Measurements from ENCODE around the gene TACR1. TPM values are rescaled to one million over a fixed set of nuclear protein-coding genes. Genes with fewer than 3 reads are reported as not detected.

The TACR1 gene
- total and polyA plus RNA-seq, 2 experiments from 2014 or later, result 3.5 to 7.3 TPM

- TF ChIP-seq JUNB (IDR thresholded peaks at IDR 0.05; ENCODE audit: unreplicated experiment) (no peak), ETS1 (IDR thresholded peaks at IDR 0.05) (no peak), STAT1 (IDR thresholded peaks at IDR 0.05; ENCODE audit: unreplicated experiment) (no peak)
Observed at GRCh38 chr2:75246441-75247167, 47.3 kb upstream of the TACR1 start (continued).

- Histone ChIP-seq H3K79me2 (replicated peaks; ENCODE audit: insufficient read depth) (no peaks in the 10 kb centered on the region), H3F3A (replicated peaks; ENCODE audit: low read depth) (no peaks in the 10 kb centered on the region), H3K4me1 (ENCODE audit: insufficient read depth) (no peaks in the 10 kb centered on the region), H3K4me3 (no peak overlapping the region), H3K27ac (ENCODE audit: low read depth) (no peak overlapping the region; the same call in 1 of the 2 replicates), H3K9me2 (ENCODE audit: insufficient read depth) (no peaks in the 10 kb centered on the region), H3K27me3 (ENCODE audit: insufficient read depth) (no peaks in the 10 kb centered on the region), H2AFZ (no peak overlapping the region), H3K36me3 (ENCODE audit: insufficient read depth) (no peaks in the 10 kb centered on the region; the same call in 1 of the 2 replicates), H4K20me1 (replicated peaks; ENCODE audit: insufficient read depth) (no peaks in the 10 kb centered on the region), H3K4me2 (no peak overlapping the region)
- DNase-seq (ENCODE audit: low spot score) (no peak), ATAC-seq (no peak)
- H3K9me3 Mint-ChIP-seq, result peaks cover 28% of the 10 kb centered on the region
- peaks cover 11% of the 10 kb centered on the region for H3K27me3 Mint-ChIP-seq (ENCODE audit: insufficient read depth, low read depth, poor library complexity)
- H3K4me3 Mint-ChIP-seq, result no peak overlapping the region
- peaks cover 28% of the 10 kb centered on the region for H3K36me3 Mint-ChIP-seq (ENCODE audit: low read depth)
- H3K4me1 Mint-ChIP-seq, result no peaks in the 10 kb centered on the region
- no peak overlapping the region for H3K27ac Mint-ChIP-seq
- TF ChIP-seq, protein P1, sequence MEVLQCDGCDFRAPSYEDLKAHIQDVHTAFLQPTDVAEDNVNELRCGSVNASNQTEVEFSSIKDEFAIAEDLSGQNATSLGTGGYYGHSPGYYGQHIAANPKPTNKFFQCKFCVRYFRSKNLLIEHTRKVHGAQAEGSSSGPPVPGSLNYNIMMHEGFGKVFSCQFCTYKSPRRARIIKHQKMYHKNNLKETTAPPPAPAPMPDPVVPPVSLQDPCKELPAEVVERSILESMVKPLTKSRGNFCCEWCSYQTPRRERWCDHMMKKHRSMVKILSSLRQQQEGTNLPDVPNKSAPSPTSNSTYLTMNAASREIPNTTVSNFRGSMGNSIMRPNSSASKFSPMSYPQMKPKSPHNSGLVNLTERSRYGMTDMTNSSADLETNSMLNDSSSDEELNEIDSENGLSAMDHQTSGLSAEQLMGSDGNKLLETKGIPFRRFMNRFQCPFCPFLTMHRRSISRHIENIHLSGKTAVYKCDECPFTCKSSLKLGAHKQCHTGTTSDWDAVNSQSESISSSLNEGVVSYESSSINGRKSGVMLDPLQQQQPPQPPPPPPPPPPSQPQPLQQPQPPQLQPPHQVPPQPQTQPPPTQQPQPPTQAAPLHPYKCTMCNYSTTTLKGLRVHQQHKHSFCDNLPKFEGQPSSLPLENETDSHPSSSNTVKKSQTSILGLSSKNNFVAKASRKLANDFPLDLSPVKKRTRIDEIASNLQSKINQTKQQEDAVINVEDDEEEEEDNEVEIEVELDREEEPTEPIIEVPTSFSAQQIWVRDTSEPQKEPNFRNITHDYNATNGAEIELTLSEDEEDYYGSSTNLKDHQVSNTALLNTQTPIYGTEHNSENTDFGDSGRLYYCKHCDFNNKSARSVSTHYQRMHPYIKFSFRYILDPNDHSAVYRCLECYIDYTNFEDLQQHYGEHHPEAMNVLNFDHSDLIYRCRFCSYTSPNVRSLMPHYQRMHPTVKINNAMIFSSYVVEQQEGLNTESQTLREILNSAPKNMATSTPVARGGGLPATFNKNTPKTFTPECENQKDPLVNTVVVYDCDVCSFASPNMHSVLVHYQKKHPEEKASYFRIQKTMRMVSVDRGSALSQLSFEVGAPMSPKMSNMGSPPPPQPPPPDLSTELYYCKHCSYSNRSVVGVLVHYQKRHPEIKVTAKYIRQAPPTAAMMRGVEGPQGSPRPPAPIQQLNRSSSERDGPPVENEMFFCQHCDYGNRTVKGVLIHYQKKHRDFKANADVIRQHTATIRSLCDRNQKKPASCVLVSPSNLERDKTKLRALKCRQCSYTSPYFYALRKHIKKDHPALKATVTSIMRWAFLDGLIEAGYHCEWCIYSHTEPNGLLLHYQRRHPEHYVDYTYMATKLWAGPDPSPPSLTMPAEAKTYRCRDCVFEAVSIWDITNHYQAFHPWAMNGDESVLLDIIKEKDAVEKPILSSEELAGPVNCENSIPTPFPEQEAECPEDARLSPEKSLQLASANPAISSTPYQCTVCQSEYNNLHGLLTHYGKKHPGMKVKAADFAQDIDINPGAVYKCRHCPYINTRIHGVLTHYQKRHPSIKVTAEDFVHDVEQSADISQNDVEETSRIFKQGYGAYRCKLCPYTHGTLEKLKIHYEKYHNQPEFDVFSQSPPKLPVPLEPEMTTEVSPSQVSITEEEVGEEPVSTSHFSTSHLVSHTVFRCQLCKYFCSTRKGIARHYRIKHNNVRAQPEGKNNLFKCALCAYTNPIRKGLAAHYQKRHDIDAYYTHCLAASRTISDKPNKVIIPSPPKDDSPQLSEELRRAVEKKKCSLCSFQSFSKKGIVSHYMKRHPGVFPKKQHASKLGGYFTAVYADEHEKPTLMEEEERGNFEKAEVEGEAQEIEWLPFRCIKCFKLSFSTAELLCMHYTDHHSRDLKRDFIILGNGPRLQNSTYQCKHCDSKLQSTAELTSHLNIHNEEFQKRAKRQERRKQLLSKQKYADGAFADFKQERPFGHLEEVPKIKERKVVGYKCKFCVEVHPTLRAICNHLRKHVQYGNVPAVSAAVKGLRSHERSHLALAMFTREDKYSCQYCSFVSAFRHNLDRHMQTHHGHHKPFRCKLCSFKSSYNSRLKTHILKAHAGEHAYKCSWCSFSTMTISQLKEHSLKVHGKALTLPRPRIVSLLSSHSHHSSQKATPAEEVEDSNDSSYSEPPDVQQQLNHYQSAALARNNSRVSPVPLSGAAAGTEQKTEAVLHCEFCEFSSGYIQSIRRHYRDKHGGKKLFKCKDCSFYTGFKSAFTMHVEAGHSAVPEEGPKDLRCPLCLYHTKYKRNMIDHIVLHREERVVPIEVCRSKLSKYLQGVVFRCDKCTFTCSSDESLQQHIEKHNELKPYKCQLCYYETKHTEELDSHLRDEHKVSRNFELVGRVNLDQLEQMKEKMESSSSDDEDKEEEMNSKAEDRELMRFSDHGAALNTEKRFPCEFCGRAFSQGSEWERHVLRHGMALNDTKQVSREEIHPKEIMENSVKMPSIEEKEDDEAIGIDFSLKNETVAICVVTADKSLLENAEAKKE (CRISPR knock-in tag; IDR thresholded peaks at IDR 0.05), result no peak
- TF ChIP-seq JUNB (IDR thresholded peaks at IDR 0.05; ENCODE audit: unreplicated experiment), result no peak
- TF ChIP-seq ETS1 (IDR thresholded peaks at IDR 0.05), result no peak
- TF ChIP-seq CREB1 (CRISPR knock-in tag; IDR thresholded peaks at IDR 0.05; ENCODE audit: low read depth), result no peak
- TF ChIP-seq EZH2phosphoT487 (IDR thresholded peaks at IDR 0.05; ENCODE audit: unreplicated experiment), result no peak
- TF ChIP-seq STAT1 (IDR thresholded peaks at IDR 0.05; ENCODE audit: unreplicated experiment), result no peak
- no peak for TF ChIP-seq POLR2AphosphoS5 (IDR thresholded peaks at IDR 0.05; ENCODE audit: low read depth)
- TF ChIP-seq, protein P2, sequence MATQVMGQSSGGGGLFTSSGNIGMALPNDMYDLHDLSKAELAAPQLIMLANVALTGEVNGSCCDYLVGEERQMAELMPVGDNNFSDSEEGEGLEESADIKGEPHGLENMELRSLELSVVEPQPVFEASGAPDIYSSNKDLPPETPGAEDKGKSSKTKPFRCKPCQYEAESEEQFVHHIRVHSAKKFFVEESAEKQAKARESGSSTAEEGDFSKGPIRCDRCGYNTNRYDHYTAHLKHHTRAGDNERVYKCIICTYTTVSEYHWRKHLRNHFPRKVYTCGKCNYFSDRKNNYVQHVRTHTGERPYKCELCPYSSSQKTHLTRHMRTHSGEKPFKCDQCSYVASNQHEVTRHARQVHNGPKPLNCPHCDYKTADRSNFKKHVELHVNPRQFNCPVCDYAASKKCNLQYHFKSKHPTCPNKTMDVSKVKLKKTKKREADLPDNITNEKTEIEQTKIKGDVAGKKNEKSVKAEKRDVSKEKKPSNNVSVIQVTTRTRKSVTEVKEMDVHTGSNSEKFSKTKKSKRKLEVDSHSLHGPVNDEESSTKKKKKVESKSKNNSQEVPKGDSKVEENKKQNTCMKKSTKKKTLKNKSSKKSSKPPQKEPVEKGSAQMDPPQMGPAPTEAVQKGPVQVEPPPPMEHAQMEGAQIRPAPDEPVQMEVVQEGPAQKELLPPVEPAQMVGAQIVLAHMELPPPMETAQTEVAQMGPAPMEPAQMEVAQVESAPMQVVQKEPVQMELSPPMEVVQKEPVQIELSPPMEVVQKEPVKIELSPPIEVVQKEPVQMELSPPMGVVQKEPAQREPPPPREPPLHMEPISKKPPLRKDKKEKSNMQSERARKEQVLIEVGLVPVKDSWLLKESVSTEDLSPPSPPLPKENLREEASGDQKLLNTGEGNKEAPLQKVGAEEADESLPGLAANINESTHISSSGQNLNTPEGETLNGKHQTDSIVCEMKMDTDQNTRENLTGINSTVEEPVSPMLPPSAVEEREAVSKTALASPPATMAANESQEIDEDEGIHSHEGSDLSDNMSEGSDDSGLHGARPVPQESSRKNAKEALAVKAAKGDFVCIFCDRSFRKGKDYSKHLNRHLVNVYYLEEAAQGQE (IDR thresholded peaks at IDR 0.05; ENCODE audit: unreplicated experiment), result no peak
- TF ChIP-seq, protein P3, sequence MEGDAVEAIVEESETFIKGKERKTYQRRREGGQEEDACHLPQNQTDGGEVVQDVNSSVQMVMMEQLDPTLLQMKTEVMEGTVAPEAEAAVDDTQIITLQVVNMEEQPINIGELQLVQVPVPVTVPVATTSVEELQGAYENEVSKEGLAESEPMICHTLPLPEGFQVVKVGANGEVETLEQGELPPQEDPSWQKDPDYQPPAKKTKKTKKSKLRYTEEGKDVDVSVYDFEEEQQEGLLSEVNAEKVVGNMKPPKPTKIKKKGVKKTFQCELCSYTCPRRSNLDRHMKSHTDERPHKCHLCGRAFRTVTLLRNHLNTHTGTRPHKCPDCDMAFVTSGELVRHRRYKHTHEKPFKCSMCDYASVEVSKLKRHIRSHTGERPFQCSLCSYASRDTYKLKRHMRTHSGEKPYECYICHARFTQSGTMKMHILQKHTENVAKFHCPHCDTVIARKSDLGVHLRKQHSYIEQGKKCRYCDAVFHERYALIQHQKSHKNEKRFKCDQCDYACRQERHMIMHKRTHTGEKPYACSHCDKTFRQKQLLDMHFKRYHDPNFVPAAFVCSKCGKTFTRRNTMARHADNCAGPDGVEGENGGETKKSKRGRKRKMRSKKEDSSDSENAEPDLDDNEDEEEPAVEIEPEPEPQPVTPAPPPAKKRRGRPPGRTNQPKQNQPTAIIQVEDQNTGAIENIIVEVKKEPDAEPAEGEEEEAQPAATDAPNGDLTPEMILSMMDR (conservative IDR thresholded peaks at IDR 0.05; ENCODE audit: low read depth in 2 of 2), result no peak
- TF ChIP-seq ZNF114 (CRISPR knock-in tag; IDR thresholded peaks at IDR 0.05), result no peak
Observed at GRCh38 chr2:75243219-75243618, 43.9 kb upstream of the TACR1 start.

Measured in GM23338 (cell line).